Smooth muscle cell (in vitro differentiated cells): ENCODE data around the gene TTF2. TPM values are rescaled to one million over a fixed set of nuclear protein-coding genes. Genes with fewer than 3 reads are reported as not detected.

ENCODE experiments used
- DNase-seq: peaks from one replicate; lab custom pipeline; 2025; ENCODE audit not compliant: unreplicated experiment; lab: John Stamatoyannopoulos, UW
- H2AFZ ChIP-seq: fragments of 200-600 bp; sonication (generic); 2 replicates; pipeline ENCODE4 v1.6.0; 2016; ENCODE audit warnings: antibody characterized with exemption, low read depth, mild to moderate bottlenecking
- H3F3A ChIP-seq: fragments of 200-600 bp; sonication (generic); 2 replicates; pipeline ENCODE4 v1.6.0; 2017; ENCODE audit warnings: antibody characterized with exemption, low read depth
- H3K27ac ChIP-seq: fragments of 200-600 bp; sonication (generic); 2 replicates; pipeline ENCODE4 v1.5.1; 2016; ENCODE audit warnings: low read depth, mild to moderate bottlenecking
- H3K27me3 ChIP-seq: fragments of 200-600 bp; sonication (generic); 2 replicates; pipeline ENCODE4 v1.6.1; 2016; ENCODE audit warnings: low read depth, mild to moderate bottlenecking
- H3K36me3 ChIP-seq: fragments of 200-600 bp; sonication (generic); 2 replicates; pipeline ENCODE4 v1.5.1; 2016; ENCODE audit warnings: low read depth
- H3K4me1 ChIP-seq: fragments of 200-600 bp; sonication (generic); 2 replicates; pipeline ENCODE4 v1.5.1; 2016; ENCODE audit warnings: low read depth
- H3K4me2 ChIP-seq: fragments of 200-600 bp; sonication (generic); 2 replicates; pipeline ENCODE4 v1.6.0; 2016; ENCODE audit warnings: mild to moderate bottlenecking
- H3K4me3 ChIP-seq: fragments of 200-600 bp; sonication (generic); 2 replicates; pipeline ENCODE4 v1.5.1; 2016; ENCODE audit warnings: mild to moderate bottlenecking
- H3K79me2 ChIP-seq: fragments of 200-600 bp; sonication (generic); 2 replicates; pipeline ENCODE4 v1.6.0; 2016; ENCODE audit warnings: low read depth, mild to moderate bottlenecking
- H3K9ac ChIP-seq: fragments of 200-600 bp; sonication (generic); 2 replicates; pipeline ENCODE4 v1.6.0; 2016; ENCODE audit warnings: low read depth
- H3K9me3 ChIP-seq: fragments of 200-600 bp; sonication (generic); replicated peaks from 2 replicates; pipeline ENCODE4 v1.5.1; 2016; ENCODE audit warnings: low read depth
- H4K20me1 ChIP-seq: fragments of 200-600 bp; sonication (generic); 2 replicates; pipeline ENCODE4 v1.6.0; 2016; ENCODE audit warnings: low read depth
- WGBS: methylation state at CpG from one replicate; pipeline ENCODE4 v1.1.7; 2016; ENCODE audit warnings: low lambda C conversion rate; 5-methylcytosine and 5-hydroxymethylcytosine counted together
- polyA plus RNA-seq: library from polyadenylated mRNA; unstranded; fragments of >200 nt; fragmentation: Nextera tagmentation; extraction: Ambion mirVana; gene quantifications from 2 replicates; pipeline ENCODE4 v1.2.1, GENCODE V29; 2016
- total RNA-seq: library from RNA; depleted of rRNA; stranded (reverse); fragments of >200 nt; gene quantifications from 2 replicates; pipeline ENCODE4 v1.2.3, GENCODE V29; 2014
- TF ChIP-seq, protein P1 (sequence below): fragments of 200-600 bp; sonication (generic); IDR thresholded peaks from 2 replicates; pipeline ENCODE4 v1.5.1; 2017; ENCODE audit warnings: borderline replicate concordance, mild to moderate bottlenecking, antibody characterized with exemption; ENCODE audit not compliant: insufficient read depth, poor library complexity, severe bottlenecking

TTF2 gene
- total and polyA plus RNA-seq, 2 experiments from 2014 or later, result 4.9 to 8.2 TPM

DNA sequence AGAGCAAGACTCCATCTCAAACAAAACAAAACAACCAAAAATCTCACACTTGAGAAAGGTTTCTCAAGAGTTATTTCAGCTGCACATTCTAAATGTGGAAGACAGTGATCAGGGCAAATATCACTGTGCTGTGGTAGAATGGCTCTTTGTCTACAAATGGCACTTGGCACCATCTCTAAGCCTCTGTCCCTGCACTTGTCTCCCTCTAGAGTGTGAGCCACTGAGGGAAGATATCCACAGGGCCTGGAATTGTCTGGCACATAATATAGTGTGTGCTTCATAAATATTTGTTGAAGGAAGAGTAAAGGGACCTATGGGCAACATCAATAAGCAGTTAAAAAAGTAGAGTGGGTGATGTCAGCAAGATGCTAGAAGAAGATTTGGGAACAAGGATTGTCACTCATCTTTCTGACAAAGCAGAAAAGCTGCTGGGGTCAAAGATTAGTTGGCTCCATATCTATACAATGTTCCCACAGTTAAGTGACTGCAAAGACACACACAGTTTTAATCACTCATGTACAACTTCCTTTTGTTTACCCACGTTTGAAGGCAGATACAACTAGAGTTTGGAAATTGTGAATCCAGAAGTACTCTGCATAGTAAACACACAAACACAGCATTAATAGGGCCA lies 39.5 kb upstream of the TTF2 start:
- no peaks in the 10 kb centered on the region for H3K27me3 ChIP-seq
- no peak for DNase-seq
- H3K79me2 ChIP-seq, result no peaks in the 10 kb centered on the region
- no peaks in the 10 kb centered on the region for H4K20me1 ChIP-seq
- no peaks in the 10 kb centered on the region for H3K4me1 ChIP-seq
- no peaks in the 10 kb centered on the region for H3K9me3 ChIP-seq
- TF ChIP-seq, protein P1, sequence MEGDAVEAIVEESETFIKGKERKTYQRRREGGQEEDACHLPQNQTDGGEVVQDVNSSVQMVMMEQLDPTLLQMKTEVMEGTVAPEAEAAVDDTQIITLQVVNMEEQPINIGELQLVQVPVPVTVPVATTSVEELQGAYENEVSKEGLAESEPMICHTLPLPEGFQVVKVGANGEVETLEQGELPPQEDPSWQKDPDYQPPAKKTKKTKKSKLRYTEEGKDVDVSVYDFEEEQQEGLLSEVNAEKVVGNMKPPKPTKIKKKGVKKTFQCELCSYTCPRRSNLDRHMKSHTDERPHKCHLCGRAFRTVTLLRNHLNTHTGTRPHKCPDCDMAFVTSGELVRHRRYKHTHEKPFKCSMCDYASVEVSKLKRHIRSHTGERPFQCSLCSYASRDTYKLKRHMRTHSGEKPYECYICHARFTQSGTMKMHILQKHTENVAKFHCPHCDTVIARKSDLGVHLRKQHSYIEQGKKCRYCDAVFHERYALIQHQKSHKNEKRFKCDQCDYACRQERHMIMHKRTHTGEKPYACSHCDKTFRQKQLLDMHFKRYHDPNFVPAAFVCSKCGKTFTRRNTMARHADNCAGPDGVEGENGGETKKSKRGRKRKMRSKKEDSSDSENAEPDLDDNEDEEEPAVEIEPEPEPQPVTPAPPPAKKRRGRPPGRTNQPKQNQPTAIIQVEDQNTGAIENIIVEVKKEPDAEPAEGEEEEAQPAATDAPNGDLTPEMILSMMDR, result no peak
- H3K9ac ChIP-seq, result no peak overlapping the region
- H3K4me3 ChIP-seq, result no peak overlapping the region
- no peak overlapping the region for H2AFZ ChIP-seq
- no peaks in the 10 kb centered on the region for H3F3A ChIP-seq
- no peaks in the 10 kb centered on the region for H3K36me3 ChIP-seq
- H3K27ac ChIP-seq, result no peak overlapping the region
- H3K4me2 ChIP-seq, result no peak overlapping the region
- WGBS, result 58% methylated on average over 1 of the region's 1 CpG

DNA sequence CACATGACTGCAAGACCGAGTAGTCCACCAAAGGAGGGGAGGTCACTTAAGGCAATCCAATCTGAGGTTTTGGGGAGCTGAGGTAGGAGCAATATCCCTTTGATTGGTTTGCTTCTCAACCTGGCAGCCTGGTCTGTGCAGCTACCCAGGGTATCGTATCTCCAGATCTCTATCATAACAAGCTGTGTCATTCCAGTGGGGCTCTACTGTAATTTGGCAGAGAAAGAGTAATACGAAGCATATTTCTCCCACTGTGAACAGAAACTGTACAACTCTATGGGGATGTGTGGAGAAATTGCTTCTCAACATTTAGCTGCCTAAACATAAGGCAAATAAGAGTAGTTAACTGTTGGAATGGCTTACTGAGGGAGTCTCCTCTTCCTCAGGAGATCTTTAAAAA lies 38.0 kb upstream of the TTF2 start:
- no peak for DNase-seq
- Histone ChIP-seq H3K9ac (no peak overlapping the region), H3K4me2 (no peak overlapping the region), H2AFZ (no peak overlapping the region), H3K79me2 (no peaks in the 10 kb centered on the region), H3K4me3 (no peak overlapping the region), H4K20me1 (no peaks in the 10 kb centered on the region), H3K4me1 (no peaks in the 10 kb centered on the region), H3F3A (no peaks in the 10 kb centered on the region), H3K9me3 (no peaks in the 10 kb centered on the region), H3K36me3 (no peaks in the 10 kb centered on the region), H3K27ac (no peak overlapping the region), H3K27me3 (no peaks in the 10 kb centered on the region)
- TF ChIP-seq, protein P1, result no peak
- WGBS, result 74% methylated on average over 3 of the region's 3 CpGs

DNA sequence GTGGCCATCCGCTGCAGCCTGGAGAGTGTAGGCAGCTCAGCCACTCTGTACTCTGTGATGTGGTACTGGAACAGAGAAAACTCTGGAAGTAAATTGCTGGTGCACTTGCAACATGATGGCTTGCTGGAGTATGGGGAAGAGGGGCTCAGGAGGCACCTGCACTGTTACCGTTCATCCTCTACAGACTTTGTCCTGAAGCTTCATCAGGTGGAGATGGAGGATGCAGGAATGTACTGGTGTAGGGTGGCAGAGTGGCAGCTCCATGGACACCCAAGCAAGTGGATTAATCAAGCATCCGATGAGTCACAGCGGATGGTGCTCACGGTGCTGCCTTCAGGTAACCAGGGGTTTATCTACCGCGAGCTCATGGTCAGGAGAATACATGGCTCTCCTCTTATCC lies 34.6 kb upstream of the TTF2 start:
- no peak overlapping the region for H2AFZ ChIP-seq
- no peaks in the 10 kb centered on the region for H3K79me2 ChIP-seq
- H3K27ac ChIP-seq, result no peak overlapping the region
- no peaks in the 10 kb centered on the region for H3K36me3 ChIP-seq
- no peaks in the 10 kb centered on the region for H3F3A ChIP-seq
- no peaks in the 10 kb centered on the region for H3K9me3 ChIP-seq
- TF ChIP-seq, protein P1, result no peak
- no peaks in the 10 kb centered on the region for H3K4me1 ChIP-seq
- no peak overlapping the region for H3K9ac ChIP-seq
- H4K20me1 ChIP-seq, result no peaks in the 10 kb centered on the region
- H3K4me2 ChIP-seq, result no peak overlapping the region
- no peak overlapping the region for H3K4me3 ChIP-seq
- WGBS, result 95% methylated on average over 7 of the region's 7 CpGs
- H3K27me3 ChIP-seq, result no peaks in the 10 kb centered on the region
- DNase-seq, result no peak

DNA sequence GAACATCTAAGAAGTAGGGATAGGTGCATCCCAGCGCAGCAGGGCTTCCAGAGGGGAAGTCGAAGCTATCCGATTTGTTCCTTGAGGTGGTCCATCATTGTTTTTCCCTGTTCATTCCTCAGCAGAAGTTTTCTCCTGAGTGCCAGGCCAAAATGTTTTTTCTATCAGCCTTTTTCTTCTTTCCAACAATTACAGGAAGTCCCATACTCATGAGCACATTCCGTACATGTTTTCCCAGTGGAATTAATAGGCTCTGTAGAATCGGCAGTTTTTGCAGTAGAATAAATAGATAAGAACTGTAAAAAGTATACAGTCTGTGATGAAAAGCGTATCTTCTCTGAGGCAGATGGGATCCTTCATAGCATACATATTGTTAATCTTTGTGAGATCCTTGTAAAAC lies 33.8 kb upstream of the TTF2 start:
- Histone ChIP-seq H3K9ac (no peak overlapping the region), H4K20me1 (no peaks in the 10 kb centered on the region), H3K4me3 (no peak overlapping the region), H3K27ac (no peak overlapping the region), H3K27me3 (no peaks in the 10 kb centered on the region), H3K9me3 (no peaks in the 10 kb centered on the region), H3K79me2 (no peaks in the 10 kb centered on the region), H3K4me1 (no peaks in the 10 kb centered on the region), H3K36me3 (no peaks in the 10 kb centered on the region), H3F3A (no peaks in the 10 kb centered on the region), H2AFZ (no peak overlapping the region), H3K4me2 (no peak overlapping the region)
- no peak for DNase-seq
- TF ChIP-seq, protein P1, result no peak
- whole genome bisulfite sequencing, result 81% methylated on average over 6 of the region's 6 CpGs
